Measurements from ENCODE around the gene CMIP.

DNA sequence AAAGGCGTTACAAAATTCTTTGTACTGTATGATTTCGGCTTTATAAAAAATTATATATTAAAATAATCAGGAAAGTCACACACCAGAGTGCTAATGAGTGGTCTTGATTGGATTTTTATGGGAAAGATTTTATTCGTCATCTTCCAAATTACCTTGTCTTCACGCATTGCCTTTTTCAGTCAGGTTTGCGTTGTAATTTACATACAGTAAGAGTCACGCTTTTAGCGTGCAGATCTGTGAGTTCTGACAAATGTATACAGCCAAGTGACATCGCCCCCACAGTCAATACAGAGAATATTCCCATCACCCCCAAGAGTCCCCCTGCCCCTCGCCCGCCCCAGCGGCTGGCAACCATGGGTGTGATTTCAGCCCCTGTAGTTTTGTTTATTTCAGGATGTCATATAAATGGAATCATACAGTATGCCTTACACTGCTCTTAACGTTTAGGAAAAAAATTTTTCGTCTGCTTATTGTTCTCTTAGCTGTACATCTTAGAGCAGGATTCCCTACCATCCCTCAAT lies 157.7 kb downstream of the CMIP start:
- TF ChIP-seq CTCF (IDR thresholded peaks at IDR 0.05) (no peak), POLR2A (IDR thresholded peaks at IDR 0.05) (no peak), POLR2AphosphoS5 (IDR thresholded peaks at IDR 0.05) (no peak)

Measured in transverse colon (tissue), 4 donors.